ENCODE data around the gene ZNF283.

The ZNF283 gene

GRCh38 chr19:43872547-43873336 lies 45.6 kb downstream of the ZNF283 start:
- DNase-seq, result no peak

- DNase-seq, result no peak
Observed at GRCh38 chr19:43880483-43880882, 53.4 kb downstream of the ZNF283 start.

GRCh38 chr19:43883864-43884263 lies 56.7 kb downstream of the ZNF283 start, which contains the start of gene ZNF404:
TSS of gene ZNF404 (minus strand) at chr19:43883964.
- DNase-seq, result no peak

DNA sequence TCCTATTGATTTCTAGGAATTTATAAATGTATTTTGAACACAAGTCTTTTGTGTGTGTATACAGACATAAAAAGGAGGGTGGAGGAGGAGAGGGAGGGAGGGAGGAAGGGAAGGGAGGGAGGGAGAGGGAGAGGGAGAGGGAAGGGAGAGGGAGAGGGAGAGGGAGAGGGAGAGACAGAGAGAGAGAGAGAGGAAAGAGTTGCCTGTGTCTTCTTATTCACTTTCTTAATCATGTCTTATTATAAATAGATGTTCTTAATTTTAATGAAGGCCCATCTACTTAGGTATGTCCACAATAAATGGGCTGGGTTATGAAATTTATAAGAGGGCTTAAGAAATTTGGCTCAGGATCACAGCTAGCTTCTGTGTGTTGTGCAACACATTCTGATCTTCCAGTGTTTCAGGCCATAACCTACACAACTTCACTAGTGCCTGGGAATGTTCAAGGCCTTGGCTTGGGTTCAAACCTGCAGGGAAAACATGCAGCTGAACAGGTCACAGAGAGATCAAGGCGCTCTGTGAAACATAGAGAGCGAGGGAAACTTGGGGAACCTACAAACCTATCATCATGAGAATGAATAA lies 68.7 kb downstream of the ZNF283 start:
- no peak for DNase-seq

Data from activated effector memory CD4-positive, alpha-beta T cell treated with Interleukin-2 at 50 U/mL for 16 hours (primary cell).